Stimulated activated CD8-positive, alpha-beta memory T cell treated with anti-CD3 and anti-CD28 coated beads, Interleukin-4, amount 100 ng/mL, for 24 hours (primary cell): ENCODE results near the gene UGGT2.
A peak's percentile ranks its signal among the peaks of the same experiment; 100 is the strongest.
"Not testable (repeated sequence)": the region's sequence is repeated elsewhere in the genome, so short reads cannot be mapped to it uniquely, and the experiment has no call there.

Experiments used
- DNase-seq: peaks from one replicate; pipeline ENCODE4 v3.0.0-alpha.2; 2020; ENCODE audit warnings: low read depth

The UGGT2 gene

GRCh38 chr13:96053003-96053703 is at the start of gene UGGT2:
Gene UGGT2 (minus strand): TSS chr13:96053401. CDS start chr13:96053312, 89 bp downstream.
- peak; percentile 2 for DNase-seq

GRCh38 chr13:96100457-96101220 is 47.4 kb upstream of the UGGT2 start:
- no peak for DNase-seq

- DNase-seq, result no peak
Measured at GRCh38 chr13:96093296-96094006, 40.2 kb upstream of the UGGT2 start.

GRCh38 chr13:96091164-96092117 is 38.2 kb upstream of the UGGT2 start:
- no peak for DNase-seq

GRCh38 chr13:96090240-96091101 is 37.3 kb upstream of the UGGT2 start:
- no peak for DNase-seq

GRCh38 chr13:96089749-96090239 is 36.6 kb upstream of the UGGT2 start, which contains the start of gene HS6ST3:
Gene HS6ST3 (plus strand): TSS chr13:96090107.
- no peak for DNase-seq

GRCh38 chr13:96089139-96089538 is 35.9 kb upstream of the UGGT2 start:
- DNase-seq, result no peak

GRCh38 chr13:96086736-96087135 is 33.5 kb upstream of the UGGT2 start:
- no peak for DNase-seq

GRCh38 chr13:96082640-96083039 is 29.4 kb upstream of the UGGT2 start:
- no peak for DNase-seq

- DNase-seq, result no peak
Measured at GRCh38 chr13:96081888-96082287, 28.7 kb upstream of the UGGT2 start.

- DNase-seq, result no peak
Measured at GRCh38 chr13:96080676-96081075, 27.5 kb upstream of the UGGT2 start.

GRCh38 chr13:96075953-96076543 is 22.8 kb upstream of the UGGT2 start:
- DNase-seq, result no peak

- DNase-seq, result no peak
Measured at GRCh38 chr13:96072392-96072791, 19.2 kb upstream of the UGGT2 start.

- DNase-seq, result no peak
Measured at GRCh38 chr13:96071504-96071903, 18.3 kb upstream of the UGGT2 start.

GRCh38 chr13:96068729-96069128 is 15.5 kb upstream of the UGGT2 start:
- no peak for DNase-seq

GRCh38 chr13:96065849-96066248 is 12.6 kb upstream of the UGGT2 start:
- no peak for DNase-seq

- no peak for DNase-seq
Measured at GRCh38 chr13:96052656-96053002, 572 bp downstream of the UGGT2 start.

GRCh38 chr13:96051946-96052345 is 1.3 kb downstream of the UGGT2 start:
- DNase-seq, result not testable (repeated sequence)

GRCh38 chr13:96051491-96051890 is 1.7 kb downstream of the UGGT2 start:
- DNase-seq, result not testable (repeated sequence)

- not testable (repeated sequence) for DNase-seq
Measured at GRCh38 chr13:96050955-96051354, 2.2 kb downstream of the UGGT2 start.
